Measurements from ENCODE around the gene TRAF4. TPM values are rescaled to one million over a fixed set of nuclear protein-coding genes. Genes with fewer than 3 reads are reported as not detected.

Gene TRAF4
- total and polyA plus RNA-seq, 2 donors (not counting 3 experiments of a cell fraction or from before 2014, with no cell fraction given), result 79.5 to 83.9 TPM

DNA sequence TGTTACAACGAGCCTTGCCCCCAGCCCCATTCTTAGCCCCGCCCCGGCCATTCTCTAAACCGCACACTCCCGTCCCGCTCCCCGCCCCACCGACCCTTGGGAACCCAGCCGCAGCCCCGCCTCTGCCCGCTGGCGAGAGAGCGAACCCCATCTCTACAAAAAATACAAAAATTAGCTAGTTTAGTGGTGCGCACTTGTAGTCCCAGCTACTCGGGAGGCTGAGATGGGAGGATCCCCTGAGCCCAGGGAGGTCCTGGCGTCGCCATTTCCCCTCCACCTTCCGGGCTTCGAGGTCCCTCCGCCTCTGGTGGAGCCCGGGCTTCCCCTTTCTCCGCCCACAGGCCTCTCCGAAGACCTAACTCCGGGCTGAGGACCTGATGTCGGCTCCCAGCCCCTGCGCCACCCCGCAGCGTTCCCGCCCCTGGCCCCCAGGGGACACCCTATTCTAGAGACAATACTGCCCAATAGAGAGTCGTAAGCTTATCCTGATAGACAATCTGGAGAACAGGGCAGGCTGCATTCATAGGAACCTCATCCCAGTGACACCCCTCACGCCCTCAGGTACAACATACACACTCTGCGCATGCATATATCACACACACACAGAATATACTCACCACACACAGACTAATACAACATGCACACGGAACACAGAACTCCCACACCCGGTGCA lies 31.6 kb upstream of the TRAF4 start:
- peak overlapping the region in 1 of 3 experiments; percentile 35 for H3K4me3 ChIP-seq (replicated peaks in 1 of 3; ENCODE audit: insufficient read depth in 1 of 3, low read depth in 1 of 3, low read length in 3 of 3)
- BruUV-seq (replicated peaks), result no TSS peak
- intact Hi-C loops (cut with micrococcal nuclease) (loop anchor here (5.0 kb wide), 1 partner anchor 50 kb away; the partner anchor contains the start of genes SDF2 and SUPT6H), dilution Hi-C loops (cut with MboI; ENCODE audit: extremely low pct_ligation_motif_present, low sequenced_read_pairs) (no loop called here)
- FAIRE-seq (peak; percentile 47), DNase-seq (ENCODE audit: low read depth, low spot score) (no peak)
- H3K36me3 ChIP-seq (ENCODE audit: control insufficient read depth in 2 of 2, extremely low read depth in 1 of 2, insufficient read depth in 2 of 2, low read length in 2 of 2), result peaks cover 0 to 11% of the 10 kb centered on the region in 2 experiments
- no peak overlapping the region for H3K9ac ChIP-seq (replicated peaks; ENCODE audit: extremely low read depth, insufficient read depth, low read length)
- no peaks in the 10 kb centered on the region for H3K27me3 ChIP-seq (ENCODE audit: control insufficient read depth in 2 of 2, insufficient read depth in 2 of 2, low read length in 2 of 2)
- CTCF ChIA-PET, result interaction anchor here (0.7 to 5.2 kb wide), 3 partner anchors 14 to 190 kb away, joined by 3 to 21 read pairs (median 5); partner anchors contain the start of gene TLCD1
- H3K9me3 ChIP-seq (replicated peaks; ENCODE audit: control insufficient read depth, insufficient read depth, low read length), result no peaks in the 10 kb centered on the region
- peak overlapping the region; percentile 11 for H2AFZ ChIP-seq (ENCODE audit: low read depth, low read length)
- POLR2A ChIA-PET, result interaction anchor here (1.6 kb wide), 1 partner anchor 7 kb away, joined by 12 read pairs; the partner anchor contains the start of gene RPL23A
- peaks cover 6% of the 10 kb centered on the region for H3K79me2 ChIP-seq (ENCODE audit: control insufficient read depth, insufficient read depth, low read length)
- peak overlapping the region; percentile 23 for H3K4me2 ChIP-seq (ENCODE audit: insufficient read depth, low read length)
- no peaks in the 10 kb centered on the region for H4K20me1 ChIP-seq (replicated peaks; ENCODE audit: control insufficient read depth, extremely low read depth, insufficient read depth, low read length)
- TF ChIP-seq, protein P1, sequence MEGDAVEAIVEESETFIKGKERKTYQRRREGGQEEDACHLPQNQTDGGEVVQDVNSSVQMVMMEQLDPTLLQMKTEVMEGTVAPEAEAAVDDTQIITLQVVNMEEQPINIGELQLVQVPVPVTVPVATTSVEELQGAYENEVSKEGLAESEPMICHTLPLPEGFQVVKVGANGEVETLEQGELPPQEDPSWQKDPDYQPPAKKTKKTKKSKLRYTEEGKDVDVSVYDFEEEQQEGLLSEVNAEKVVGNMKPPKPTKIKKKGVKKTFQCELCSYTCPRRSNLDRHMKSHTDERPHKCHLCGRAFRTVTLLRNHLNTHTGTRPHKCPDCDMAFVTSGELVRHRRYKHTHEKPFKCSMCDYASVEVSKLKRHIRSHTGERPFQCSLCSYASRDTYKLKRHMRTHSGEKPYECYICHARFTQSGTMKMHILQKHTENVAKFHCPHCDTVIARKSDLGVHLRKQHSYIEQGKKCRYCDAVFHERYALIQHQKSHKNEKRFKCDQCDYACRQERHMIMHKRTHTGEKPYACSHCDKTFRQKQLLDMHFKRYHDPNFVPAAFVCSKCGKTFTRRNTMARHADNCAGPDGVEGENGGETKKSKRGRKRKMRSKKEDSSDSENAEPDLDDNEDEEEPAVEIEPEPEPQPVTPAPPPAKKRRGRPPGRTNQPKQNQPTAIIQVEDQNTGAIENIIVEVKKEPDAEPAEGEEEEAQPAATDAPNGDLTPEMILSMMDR (IDR thresholded peaks at IDR 0.05; ENCODE audit: extremely low read depth in 1 of 2, insufficient read depth in 1 of 2, low read depth in 1 of 2, low read length in 2 of 2), result no peak
- TF ChIP-seq POLR2AphosphoS5 (IDR thresholded peaks at IDR 0.05; ENCODE audit: insufficient read depth, low read depth, low read length) (no peak), MYC (IDR thresholded peaks at IDR 0.05; ENCODE audit: low read depth, low read length) (no peak)
- peaks cover 14% of the 10 kb centered on the region for H3K4me1 ChIP-seq (ENCODE audit: control insufficient read depth, extremely low read depth, insufficient read depth, low read length)
- H3K27ac ChIP-seq (ENCODE audit: insufficient read depth, low read depth, low read length), result no peak overlapping the region
- H3K9me1 ChIP-seq (replicated peaks; ENCODE audit: control insufficient read depth, extremely low read depth, insufficient read depth, low read length), result no peaks in the 10 kb centered on the region

Data from endothelial cell of umbilical vein (primary cell).